Embryonic facial prominence (tissue), 1 donor: Measurements from ENCODE around the gene NEU4.
"Not testable (repeated sequence)": the region's sequence is repeated elsewhere in the genome, so short reads cannot be mapped to it uniquely, and the experiment has no call there.

Experiments used
- DNase-seq: peaks from one replicate; pipeline ENCODE4 v3.0.0-alpha.2; 2016; ENCODE audit errors: extremely low spot score

Gene NEU4

DNA sequence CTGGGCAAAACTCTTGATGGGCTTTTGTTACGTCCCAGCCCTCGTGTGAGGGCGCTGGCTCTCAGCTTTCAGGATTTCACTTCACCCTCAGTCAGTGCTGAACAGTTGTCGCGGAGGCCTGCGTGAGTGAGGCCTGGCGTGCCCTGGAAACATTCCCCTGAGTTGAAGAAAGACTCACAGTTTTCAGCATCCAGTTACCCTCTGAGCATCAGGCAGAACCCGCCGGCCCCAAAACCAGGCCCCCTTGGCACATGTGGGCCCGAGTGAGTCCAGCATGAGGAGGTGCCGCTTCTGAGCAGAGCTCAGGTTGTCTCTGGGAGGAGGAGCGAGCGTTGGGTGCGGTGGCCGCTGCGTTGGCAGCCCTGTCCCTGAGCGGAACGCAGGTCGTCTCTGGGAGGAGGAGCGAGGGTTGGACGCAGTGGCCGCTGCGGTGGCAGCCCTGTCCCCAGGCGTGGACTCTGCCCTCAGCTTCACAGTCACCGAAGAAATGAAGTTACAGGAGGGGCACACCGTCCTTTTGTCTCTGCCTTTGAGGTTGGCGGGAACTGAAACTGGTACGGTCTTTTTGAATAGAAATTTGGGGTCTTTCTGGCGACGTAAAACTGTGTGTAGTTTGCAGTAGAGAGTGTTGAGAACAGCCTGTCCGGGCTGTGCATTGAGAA lies at the start of gene NEU4:
Gene NEU4 (plus strand): TSS at position 473 of the 662 bp plus-strand sequence. CDS start 5,292 bp downstream, outside the sequence.
- no peak for DNase-seq

DNA sequence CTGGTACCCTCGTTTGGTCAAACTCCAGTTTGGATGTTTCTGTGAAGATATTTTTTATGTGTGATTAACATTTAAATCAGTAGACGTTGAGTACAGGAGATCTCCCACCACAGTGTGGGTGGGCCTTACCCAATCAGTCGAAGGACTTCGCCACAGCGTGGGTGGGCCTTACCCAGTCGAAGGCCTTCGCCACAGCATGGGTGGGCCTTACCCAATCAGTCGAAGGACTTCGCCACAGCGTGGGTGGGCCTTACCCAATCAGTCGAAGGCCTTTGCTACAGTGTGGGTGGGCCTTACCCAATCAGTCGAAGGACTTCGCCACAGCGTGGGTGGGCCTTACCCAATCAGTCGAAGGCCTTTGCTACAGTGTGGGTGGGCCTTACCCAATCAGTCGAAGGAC lies 49.1 kb upstream of the NEU4 start:
- DNase-seq, result not testable (repeated sequence)

GRCh38 chr2:241760301-241760771 lies 48.7 kb upstream of the NEU4 start:
- no peak for DNase-seq

- no peak for DNase-seq
Observed at GRCh38 chr2:241762321-241762932, 46.6 kb upstream of the NEU4 start.

DNA sequence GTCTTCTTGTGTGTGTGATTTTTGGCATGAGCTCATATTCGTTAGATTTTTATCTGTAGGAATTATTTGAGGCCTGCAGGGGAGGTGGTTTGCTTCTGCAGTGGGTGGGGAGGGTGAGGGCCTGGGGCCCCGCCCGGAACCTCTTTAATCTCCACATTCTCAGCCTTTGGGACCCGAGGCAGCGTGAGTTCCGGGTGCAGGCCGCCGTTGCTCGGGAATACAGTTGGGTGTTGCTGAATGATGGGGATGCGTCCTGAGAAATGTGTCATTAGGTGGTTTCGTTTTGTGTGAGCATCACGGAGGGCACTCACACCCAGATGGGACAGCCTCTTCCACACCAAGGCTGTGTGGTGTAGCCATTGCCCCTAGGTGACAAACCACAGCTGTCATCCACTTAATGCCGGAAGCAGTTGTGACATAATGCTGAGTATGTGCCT lies 46.0 kb upstream of the NEU4 start:
- DNase-seq, result no peak

DNA sequence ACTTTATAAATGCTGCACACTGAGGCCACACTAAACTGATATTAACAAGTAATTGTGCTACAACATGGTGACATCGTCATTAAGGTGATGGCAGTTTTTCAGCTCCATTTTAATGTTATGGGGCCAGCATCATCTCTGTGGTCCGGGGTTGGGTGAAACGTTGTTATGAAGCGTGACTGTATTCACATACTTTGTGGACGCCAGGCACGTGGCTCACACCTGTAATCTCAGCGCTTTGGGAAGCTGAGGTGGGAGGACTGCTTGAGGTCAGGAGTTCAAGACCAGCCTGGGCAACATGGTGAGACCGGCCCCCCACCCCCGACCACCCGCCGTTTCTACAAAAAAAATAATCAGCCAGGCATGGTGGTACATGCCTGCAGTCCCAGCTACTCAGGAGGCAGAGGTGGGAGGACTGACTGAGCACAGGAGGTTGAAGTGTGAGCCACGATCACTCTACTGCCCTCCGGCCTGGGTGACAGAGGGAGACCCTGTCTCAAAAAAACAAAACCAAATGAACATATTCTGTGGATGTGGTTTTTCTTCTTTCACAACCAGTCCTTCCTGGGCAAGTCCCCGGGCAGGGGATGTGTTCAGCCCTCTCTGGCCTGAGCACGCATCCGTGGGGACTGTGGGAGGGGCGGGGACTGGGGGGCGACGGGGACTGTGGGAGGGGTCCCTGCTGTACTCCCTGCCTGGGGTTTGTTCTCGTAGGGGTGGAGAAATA lies 45.3 kb upstream of the NEU4 start:
- no peak for DNase-seq

DNA sequence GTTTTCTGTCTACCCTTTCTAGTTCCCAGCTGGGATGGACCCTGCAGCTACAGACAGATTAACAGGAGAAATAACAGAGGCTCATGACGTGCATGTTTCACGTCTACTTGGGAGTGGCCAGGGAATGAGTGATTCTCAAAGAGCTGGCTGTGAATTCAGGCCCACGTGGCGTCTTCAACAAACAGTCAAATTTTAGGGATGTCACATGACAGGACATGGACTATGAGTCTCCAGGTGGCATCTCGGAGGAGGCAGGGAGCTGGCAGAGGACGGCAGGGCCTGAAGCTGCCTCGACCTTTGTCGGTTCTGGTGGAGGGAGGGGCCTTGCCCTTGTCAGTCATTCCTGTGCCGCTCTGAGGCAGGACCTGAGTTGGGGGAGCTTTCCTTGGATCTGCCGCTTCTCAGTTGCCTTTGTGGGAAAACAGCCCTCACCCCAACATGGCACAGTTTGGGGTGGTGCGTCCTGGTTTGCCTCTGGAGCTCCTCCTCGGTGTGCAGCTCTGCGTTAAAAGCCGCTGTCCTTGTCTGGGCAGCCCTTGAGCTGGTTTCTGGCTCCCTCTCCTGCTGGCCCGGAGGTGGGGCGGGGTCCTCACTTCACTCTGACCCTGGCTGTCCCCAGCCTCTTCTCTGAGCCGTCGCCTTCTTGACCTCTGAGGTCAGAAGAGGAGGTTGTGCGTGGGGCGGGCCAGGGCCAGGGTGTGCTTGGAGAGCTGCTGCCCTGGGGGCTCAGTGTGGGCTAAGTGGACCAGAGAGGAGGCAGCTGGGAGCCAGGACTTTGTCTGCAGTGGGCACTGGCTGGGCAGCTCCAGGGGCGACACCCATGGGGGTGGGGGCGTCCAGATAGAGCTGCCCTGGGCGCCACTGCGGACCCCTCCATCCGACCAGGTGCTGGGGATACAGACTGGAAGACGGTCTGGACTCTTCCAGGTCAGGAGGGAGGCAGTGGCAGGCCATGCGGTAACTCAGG lies 44.4 kb upstream of the NEU4 start:
- no peak for DNase-seq

DNA sequence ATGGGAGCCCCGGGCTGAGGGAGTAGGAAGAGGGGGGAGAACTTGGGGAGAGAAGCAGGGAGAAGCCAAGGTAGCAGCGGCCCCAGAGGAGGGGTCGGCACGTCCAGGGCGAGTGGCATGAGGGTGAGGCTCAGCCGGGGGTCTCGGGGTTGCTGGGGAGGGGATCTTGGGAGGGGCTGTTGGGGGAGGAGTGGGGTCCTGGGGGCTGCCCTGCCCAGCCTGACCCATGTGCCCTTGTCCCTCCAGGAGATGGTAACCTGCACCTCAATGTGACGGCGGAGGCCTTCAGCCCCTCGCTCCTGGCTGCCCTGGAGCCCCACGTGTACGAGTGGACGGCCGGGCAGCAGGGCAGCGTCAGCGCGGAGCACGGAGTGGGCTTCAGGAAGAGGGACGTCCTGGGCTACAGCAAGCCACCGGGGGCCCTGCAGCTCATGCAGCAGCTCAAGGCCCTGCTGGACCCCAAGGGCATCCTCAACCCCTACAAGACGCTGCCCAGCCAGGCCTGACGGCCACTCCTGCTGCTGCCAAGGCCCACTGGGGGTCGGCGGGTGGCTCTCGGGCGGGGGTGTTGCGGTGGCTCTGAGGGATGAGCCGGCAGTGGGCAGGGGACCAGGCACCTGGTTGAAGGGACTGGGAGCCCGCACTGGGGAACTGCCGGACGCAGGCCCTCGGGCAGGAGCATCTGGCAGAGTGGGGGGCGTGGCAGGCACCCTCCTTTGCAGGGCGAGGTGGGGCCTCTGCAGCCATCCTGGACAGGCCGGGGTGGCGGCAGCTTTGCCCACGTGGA lies 41.3 kb upstream of the NEU4 start:
- no peak for DNase-seq

GRCh38 chr2:241768251-241768711 lies 40.7 kb upstream of the NEU4 start:
- no peak for DNase-seq

- no peak for DNase-seq
Observed at GRCh38 chr2:241768850-241769249, 40.1 kb upstream of the NEU4 start.

- no peak for DNase-seq
Observed at GRCh38 chr2:241769819-241770184, 39.2 kb upstream of the NEU4 start.

DNA sequence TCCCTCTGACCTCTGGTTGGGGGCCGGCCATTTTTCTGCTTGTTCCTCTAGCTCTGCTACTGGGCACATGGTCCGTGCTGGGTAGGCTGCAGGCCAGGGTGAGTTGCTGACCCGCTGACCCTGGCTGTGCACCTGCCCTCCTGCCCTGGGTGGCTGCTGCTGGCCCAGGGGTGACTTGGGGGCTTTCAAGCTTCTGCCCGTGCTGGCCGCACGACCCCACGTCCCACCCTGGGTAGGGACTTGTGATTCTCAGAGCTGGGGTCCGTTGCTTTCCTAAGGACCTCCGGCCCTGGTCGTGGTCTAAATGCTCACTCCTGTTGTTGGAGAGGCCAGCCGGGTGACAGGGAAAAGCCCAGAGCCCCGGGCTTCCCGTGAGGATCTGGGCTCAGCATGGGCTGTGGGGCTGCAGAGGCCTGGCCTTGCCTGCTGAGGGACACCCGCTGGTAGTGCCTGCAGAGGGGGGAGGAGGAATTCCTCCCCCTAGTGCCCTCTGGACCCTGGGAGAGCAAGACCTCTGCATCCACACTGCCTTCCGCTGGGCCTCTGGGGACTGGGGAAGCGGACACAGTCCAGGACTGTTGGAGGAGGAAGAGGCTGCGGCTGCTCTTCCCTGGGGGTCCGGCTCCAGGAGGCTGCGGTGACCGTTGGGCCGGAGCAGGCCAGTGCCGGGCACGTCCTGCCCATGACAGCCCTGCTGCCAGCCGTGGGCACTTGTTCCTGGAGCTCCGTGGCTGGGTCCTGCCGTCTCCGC lies 38.6 kb upstream of the NEU4 start:
- no peak for DNase-seq

GRCh38 chr2:241770936-241771285 lies 38.1 kb upstream of the NEU4 start:
- no peak for DNase-seq

DNA sequence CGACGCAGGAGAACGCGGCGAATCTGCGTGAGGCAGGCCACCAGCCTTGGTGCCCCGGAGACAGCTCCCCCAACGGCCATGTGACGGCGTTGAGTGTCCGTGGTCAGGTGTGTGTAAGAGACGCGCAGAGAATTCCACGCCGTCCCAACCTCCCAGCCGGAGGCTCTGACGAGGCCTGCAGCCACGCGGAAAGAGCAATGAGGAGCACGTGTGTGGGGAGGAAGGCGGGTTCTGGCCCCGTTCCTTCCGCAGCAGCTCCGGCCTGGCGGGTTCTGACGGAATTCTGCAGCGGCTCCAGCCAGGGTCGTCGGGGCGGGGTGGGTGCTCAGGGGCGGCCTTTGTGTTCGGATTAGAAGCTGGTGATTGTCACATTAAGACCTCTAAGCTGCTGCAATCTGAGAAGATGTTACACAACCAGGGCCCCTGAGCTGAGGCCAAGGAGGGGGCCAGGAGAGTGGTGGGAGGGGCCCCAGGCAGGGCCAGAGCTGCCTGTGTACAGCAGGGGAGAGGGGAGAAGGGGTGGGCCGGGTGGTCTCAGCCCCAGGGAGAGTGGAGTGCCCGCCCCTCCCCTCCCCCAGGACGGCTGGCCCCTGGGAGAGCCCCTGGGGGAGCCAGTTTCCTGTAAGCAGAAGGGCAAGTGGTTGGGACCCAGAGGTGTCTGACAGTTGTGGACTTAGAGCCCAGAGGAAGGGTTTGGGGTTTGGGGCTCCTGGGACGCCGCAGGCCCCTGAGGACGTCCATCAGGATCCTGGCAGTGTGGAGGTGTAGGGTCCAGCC lies 37.5 kb upstream of the NEU4 start:
- no peak for DNase-seq

- no peak for DNase-seq
Observed at GRCh38 chr2:241772063-241772499, 36.9 kb upstream of the NEU4 start.

DNA sequence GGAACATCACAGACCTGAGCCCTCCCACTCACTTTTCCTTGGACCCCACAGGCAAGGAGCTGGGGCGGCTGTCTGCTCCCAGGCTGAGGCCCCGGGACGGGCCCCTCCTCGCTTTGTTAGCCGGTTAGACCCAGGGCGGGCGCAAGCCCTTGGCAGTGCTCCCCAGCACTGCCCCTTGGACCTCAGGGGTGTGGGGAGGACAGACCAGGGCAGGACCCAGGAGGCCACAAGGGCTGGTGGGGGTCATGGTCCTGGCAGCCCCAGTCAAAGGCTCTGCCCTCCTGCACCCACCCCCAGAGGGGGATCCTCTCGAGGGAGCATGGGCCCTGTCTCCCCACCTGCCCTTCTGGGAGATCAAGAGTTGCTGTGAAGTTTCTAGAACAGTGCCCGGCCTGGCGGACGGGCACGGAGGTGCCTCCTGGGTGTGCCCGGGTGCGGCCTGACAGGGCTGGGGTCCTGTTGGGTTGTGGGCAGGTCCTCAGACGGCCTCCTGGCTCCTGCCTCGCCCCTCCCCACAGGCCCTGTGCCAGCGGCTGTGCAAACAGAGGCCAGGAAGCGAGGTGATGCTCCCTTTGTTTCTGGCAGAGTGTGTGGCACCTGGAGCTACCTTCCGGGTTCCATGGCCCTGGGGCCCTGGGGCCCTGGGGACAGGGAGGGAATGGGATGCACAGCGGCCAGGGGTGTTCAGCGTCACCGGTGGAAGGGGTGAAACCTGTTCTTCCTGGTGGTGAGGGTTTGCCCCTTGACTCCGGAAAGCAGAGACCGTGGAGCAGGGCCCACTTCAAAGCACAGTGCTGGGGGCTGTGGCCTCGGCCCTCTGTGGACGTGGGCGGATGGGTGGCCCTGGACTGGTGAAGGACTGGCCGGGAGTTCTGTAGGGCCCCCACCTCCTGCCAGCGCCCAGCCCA lies 35.2 kb upstream of the NEU4 start:
- DNase-seq, result no peak

GRCh38 chr2:241774419-241775222 lies 34.4 kb upstream of the NEU4 start:
- no peak for DNase-seq
